ENCODE data around the gene LRRTM1.

Gene LRRTM1

DNA sequence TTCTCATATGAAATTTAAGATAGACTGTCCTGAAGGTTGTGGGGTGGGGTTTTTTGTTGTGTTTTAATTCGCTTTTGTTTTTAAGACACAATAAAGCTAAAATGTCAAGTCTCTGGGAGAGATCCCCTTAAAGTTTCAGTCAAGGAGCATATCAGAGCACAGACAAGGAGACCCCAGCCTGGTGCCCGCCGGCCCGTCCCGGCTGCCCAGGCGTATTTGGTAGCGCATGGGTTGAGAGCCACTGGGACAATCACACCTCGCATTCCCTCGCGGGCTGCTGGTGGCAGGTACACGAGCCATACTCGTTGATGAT is 2.6 kb downstream of the LRRTM1 start:
- DNase-seq = no peak

DNA sequence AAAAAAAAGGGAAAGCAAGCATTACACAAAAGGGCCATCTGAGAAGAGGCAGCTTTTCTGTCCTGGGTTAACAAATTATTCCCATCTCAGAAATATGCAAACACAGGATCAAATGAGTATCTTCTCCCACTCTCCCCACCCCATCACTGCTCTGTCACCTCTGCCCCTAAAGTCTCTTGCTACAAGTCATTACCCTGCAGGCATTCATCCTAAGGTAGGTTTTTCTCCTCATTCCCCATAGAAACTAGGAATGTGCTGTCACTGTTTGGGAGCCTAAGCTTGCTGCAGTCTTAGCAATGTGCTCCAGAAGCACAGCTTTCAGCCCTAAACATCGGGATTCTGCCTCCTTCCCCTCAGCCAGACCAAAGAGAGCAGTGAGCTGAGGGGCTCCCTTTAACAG is 3.6 kb downstream of the LRRTM1 start:
- no peak for DNase-seq

DNA sequence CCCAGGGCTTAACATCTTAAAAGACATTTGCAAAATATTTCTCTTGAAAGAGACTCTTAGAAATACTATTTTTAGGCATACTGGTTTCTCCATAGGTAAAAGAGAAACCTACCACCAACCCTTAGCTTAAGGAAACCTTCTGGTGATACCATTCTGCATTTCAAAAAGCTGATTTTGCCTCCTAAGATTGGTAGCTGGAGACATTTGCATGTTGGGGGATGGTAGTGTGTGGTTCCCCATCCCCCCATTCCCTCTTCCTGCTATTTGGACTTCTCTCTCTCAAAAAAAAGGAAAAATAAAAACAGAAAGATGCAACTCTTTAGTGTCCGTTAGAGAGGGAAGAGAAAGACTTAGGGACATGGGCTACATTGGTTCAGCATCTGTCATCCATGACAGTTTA is 4.2 kb downstream of the LRRTM1 start:
- no peak for DNase-seq

DNA sequence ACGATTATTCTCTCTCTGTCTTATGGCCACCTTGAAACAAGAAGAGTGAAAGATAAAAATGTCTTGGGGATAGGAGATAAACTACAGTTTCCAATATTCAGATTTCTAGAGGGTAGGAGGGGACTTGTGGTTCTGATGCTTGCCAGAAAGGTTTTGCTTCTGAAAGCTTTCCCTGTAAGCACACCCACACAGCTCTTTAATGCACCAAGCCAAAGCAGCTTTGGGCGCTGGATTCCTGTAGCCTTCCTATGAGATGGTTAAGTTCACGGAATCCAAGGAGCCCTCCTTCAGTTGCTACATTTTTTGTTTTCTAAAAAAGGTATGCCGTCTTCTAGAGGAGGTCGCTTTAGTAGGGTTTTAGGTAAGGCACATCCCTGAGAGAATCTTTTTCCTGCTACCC is 4.9 kb downstream of the LRRTM1 start:
- DNase-seq = no peak

DNA sequence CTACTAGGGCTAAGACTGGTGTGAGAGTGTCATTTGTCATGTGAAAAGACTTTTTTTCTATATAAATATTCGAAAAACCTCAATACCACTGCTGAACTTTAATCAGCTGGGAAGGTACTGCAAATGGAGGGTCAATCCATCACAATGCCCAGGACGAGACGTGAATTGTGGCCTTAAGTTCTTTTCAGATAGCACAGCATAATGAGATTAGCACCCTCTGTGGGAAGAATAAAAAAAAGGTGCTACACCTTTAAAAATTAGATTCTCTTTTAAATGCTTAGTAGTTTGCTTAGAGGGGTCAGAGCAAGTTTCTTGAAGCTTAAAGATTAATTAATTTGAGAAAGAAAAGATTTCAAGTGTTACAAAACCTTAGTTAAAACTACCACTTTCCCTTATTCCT is 5.6 kb downstream of the LRRTM1 start:
- no peak for DNase-seq

DNA sequence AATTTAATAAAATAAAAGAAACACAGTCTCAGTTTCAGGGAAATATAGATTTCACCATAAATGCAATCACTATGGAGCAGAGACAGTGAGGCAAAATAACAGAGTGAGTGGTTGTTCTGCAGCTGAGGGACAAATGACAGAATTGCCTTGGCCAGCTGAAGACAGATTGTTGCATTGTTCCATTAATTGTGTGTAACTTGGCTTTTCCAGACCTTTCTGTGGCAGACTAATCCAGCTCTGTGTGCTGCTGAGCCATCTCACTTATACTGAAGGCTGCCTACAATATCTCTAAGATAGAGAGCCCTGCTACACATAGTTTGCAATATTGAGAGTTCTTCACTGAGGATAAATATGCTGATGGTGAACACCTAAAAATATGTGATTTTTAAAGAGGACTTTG is 11.5 kb downstream of the LRRTM1 start:
- DNase-seq = no peak

DNA sequence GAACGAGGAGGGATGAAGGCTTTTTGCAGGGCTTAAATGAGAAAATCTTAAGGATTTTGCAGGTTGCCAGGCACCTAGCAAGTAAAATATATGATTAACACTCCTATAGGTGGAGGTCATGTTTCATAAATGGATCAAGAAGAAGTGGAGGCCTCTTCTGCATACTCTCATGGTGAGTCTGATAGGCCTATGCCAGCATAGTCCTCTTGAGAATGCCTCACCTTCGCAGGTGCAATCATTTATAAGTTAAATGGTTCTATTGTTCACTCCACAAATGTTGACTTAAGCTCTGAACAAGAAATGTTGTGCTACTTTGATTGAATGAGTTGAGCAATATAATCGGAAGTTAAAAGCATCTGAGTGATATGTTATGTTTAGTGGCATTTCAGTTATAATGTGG is 12.1 kb downstream of the LRRTM1 start:
- DNase-seq = no peak

DNA sequence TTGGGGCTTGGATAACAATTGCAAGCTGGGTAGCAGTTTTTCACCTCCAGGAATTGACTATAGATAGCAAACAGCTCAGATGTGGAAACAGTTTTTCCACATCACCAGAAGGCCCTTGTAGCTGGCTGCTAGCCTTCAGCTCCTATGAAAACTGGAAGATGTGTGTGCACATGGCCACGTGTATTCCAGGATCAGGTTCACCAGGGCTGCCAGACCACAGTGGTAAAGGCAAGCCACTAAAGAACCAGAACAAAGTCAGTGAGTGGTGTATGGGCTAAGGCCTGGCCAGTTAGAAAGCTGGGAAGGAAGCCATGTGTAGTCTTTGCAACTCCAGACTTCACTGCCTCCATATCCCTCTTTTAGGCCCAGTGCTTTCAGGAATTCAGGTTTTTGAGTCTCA is 12.9 kb downstream of the LRRTM1 start:
- DNase-seq = no peak

DNA sequence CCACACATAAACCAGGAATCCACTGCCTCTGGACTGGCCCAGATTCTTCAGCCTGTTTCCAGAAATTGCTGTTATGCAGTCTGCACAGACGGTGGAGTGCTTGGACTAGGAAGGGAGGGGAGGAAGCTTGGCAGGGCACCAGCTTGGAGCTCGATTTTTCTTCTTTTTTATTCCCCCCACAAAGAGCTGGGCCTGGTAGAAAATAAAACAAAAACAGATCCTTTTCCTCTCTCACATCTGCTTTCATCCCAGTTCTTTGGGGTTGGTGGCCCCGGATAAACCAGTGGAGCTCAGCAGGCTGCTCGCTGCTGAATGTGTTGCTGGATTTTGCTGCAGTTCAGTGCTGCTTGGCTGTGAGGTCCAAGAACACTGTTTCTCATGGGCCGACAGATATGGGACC is 16.0 kb downstream of the LRRTM1 start:
- peak; percentile 3 to 4 for DNase-seq

DNA sequence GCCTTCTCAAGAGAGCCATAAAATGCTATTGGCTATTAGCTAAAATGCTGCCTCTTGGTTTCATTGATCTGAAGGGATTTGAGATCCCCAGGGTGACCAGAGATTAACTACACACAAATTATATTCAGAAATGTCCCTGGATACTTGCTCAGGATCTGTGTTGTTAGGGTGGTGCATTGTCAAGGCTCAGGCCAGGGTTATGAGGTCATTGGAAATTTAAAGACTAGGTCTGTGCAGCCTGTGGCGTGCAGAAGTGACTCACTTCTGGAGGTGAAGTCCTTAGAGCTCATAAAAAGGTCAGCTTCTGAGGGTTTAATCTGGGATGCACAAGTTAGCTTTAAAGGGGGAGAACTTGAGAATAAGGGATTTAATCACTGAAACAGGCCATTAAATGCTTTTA is 23.5 kb downstream of the LRRTM1 start:
- DNase-seq = no peak

DNA sequence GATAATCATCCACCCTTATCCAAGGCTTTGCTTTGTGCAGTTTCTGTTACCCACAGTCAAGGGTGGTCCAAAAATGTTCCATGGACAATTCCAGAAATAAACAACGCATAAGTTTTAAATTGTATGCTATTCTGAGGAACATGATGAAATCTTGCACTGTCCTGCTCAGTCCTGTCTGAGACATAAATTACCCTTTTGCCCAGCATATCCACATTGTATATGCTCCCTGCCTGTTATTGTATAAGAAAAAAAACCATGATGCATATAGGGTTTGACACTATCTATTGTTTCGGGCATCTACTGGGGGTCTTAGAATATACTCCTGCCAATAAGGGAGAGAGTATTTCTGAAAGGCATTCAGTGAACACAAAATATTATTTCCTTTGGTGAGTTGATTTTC is 24.0 kb downstream of the LRRTM1 start:
- no peak for DNase-seq

DNA sequence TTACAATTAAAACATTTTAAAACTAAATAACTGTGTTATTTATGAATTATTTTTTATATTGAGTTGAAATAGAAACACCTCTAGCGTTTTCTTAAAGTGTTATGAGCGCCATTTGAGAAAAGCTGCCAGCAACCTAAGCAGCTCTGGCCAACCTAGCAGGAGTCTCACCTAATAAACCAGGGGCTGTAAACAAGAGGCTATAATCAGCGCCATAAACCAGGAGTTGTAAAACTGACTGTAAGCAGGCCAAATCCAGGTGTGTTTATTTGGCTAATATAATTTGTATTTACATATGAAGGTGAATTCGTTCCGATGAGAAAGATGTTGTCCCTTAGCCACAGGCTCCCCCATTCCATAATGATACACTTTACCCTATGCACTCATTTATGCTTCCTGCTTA is 34.7 kb downstream of the LRRTM1 start:
- peak in 1 of 2 experiments; percentile 73 for DNase-seq

DNA sequence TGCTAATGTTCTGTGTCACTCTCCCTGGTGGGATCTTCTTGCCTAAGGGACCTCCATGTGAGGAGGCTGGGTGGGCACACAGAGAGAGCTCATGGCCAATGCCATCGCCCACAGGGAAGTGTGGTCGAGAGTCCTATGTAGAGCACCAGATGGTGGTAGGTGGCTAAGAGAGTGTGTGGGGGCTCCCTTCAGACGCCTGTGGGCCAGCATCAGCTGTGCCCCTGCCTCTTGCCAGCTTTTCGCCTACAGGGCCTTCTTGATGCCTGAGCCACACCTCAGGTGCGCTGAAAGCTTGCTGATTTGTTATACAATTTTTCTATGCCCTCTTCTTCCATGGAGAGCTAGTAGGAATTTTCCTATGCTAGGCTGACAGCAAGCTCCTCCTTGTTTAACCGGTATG is 38.3 kb downstream of the LRRTM1 start:
- no peak for DNase-seq

DNA sequence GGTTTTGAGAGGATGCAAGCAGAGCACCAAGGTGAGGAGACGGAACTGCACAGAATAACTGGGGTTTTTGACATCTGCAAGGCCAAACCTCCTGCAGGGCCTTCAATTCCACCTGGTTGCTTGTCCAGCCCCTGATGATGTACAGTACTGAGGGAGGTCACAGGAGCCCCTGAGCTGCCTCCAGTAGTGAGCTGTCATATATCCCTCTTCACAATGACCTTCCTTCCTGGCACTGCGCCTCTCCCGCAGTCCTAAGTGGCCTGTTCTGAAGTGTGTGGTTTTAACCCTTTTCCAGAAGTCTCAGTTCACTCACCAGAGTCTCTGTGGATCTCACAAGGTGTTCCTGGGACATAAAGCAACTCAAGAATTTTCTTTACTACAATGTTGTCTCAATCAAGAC is 45.3 kb downstream of the LRRTM1 start:
- DNase-seq = no peak

DNA sequence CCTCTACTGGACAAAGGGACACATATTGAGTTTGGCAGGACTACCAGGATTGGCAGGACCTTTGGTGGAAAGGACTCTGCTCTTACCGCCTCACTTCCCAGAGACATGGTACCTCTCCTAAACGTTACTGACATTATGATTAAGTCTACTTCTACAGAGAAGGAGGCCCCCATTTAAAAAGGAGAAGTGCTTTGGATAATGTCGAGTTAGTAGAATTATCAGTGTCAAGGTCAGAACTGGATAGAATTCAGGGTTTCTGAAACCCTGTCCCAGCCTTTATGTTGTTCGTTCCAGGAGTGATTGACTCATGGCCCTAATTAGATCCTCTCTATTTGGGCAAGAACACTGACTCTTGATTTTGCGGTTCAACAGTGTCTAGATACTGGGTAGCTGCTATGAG is 45.8 kb downstream of the LRRTM1 start:
- DNase-seq = no peak

DNA sequence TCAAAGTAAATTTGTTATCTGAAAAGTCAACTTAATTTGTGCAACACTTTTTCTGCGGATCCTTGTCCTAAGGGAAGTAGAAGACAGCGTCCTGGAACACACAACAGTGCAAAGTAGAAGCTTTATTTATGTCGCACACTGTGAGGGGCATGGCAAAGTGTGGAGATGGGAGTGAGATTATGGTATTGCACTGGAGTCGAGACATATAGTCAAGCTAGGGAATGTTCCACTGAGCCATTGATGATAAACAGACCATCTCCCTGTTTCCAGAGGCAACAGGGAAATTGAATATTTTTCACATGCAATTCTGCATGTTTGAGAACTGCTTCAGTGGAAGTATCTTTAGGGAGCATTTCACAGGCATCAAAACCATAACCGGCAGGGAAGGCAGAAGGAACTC is 46.2 kb downstream of the LRRTM1 start:
- DNase-seq = no peak

DNA sequence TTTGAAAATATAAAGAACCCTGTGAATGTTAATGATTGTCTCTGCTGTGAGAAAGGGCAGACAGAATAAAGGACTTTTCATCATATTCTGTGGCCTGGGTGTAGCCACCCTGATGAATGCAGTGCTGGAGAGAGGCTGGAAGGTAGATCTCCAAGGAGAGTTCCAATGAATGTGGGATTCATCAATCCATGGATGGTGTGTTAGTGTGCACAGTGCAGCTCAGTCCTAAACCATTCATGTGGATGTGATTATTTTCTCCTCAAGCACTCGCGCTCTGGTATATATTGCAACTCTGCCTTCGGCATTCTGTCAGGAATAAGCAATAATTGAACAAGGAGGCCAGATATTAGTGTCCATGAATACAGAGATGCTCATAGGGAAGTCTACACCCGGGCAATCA is 47.1 kb downstream of the LRRTM1 start:
- no peak for DNase-seq

DNA sequence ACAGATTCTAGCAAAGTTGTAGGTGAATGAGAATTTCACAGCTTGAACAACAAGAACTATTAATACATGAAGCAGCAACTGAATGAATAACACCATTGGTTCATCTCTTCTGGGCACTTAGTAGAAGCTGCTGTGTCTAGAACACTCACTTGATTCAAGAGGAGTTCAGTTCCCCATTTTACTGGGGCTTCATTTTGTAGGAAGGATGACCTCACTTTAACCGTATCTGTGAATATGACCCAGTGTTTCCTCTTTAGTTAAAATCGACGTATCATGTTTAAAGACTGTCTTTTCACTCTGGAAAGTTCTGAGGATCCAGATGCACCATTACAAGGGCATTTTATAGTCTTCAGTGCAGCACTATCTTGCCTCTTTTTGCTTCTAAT is 47.8 kb downstream of the LRRTM1 start:
- no peak for DNase-seq

DNA sequence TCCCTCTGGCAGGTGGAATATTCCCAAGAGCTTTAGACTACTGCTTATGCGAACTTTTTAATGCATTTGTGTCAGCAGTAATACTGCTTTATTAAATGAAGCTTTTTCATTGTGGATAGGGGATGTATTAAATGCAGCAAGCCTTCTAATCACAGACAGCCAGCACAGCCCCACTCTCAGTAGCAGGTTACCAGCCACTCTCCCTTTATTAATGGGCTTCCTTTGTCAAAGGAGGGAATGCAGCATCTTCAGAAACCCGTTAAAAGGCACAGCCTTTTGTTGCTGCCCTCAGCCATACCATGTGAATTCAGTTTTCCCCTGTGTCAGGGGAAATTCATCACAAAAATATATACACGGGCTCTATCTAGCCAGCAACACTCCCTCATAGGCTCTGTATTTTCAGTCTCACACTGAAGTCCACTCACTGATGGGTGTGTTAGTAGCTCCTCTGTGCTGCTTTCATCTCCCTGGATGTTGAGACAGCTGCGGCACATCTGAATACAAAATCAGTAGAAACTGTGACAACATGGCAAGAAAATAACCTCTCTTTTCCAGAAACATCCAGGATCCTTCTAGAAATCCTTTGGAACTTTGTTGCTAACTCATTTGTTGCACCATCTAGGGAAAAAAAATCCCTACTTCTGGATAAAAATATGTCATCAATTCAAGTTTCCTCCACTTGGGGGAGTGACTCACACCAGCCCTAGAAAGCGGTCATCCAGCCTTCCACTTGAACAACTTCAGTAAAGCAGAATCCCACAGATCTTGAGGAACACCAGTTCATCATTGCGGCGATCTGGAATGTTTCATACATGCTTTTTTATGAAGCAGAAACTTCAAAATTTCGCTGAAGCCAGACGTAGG is 48.4 kb downstream of the LRRTM1 start:
- DNase-seq = no peak

DNA sequence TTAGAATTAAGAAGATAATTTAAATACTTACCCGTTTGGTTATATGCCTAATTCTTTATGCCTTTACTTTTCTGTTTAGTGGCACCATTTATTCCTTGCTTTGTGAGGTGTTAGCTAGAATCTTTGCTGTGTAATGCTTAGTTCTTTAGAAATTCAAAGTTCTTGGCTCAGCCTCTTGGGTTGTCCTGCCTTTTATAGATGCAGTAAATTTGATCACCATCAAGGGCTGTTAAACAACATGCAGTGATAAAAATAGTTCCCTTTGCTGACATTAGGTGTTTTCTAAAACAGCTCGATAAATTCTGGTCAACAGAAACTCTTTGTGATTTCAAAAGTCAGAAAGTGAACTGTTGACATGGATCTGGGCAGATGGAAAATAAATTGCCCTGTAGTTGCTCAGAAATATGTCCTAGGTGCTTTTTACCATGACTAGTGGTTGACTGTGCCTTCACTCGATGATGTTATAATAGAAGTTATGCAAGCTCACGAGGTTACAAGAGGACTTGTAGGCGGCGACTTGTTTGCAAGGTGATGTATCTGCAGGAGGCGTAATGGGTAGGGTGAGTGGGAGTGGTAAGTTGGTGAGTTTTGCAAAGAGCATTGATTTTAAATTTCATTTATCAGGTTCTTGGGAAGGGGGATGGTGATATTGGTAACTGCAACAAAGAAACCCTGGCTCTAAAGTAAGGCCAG is 52.1 kb downstream of the LRRTM1 start:
- DNase-seq = no peak

All from NCI-H2081 (cell line).